Breast epithelium (tissue), 3 donors: ENCODE data around the gene ARHGEF10L.

Experiments
- POLR2AphosphoS5 ChIP-seq, 3 donors: sonication (generic); formaldehyde crosslinking; IDR thresholded peaks; one replicate each; pipeline ENCODE4 v1.6.1; 2017; ENCODE audit warnings: antibody characterized with exemption in 3 of 3
- TF ChIP-seq, protein P1 (sequence below), 3 donors: fragments of 450-650 bp; IDR thresholded peaks; one replicate each; pipeline ENCODE4 v1.5.1; 2016 to 2017; ENCODE audit warnings: antibody characterized with exemption in 3 of 3, mild to moderate bottlenecking in 3 of 3, moderate library complexity in 3 of 3

DNA sequence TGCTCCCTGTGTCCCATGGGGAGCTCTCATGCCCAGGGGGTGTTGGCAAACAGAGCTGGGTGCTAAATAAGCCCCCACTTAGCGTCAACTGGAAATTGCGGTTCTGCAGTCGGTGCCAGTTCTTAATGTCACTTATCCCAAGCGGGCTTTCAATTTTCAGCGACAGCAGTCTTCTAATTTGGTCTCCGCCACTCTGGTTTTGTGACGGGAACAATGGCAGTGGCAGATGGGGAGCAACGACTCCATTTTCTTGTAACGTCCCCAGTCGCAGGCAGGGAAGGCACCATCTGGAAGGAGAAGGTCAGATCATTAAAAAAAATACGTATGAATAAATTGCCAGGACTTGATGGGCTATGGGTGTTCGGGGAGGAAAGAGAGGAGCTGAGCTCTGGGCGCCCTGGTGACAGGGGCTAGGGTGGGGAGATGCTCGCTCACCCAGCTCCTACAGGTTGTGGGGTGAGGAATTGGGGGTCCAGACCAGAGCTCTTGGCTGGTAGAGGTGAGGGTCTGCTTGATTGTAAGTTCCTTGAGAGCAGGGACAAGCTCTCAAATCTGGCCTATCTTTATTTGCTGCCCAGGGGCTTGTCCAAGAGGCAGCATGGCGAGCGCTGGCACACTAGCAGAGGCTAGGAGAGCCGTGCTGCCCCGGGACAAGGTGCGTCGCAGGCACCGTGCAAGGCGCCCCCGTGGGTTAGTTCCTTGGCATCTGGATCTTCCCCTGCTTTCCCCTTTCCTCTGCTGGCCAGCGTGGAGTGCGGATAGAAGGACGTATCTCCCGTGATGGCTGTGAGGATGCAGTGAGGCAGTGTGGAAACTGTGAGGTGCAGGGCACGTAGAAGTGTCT lies 105.8 kb downstream of the ARHGEF10L start:
- TF ChIP-seq, protein P1, sequence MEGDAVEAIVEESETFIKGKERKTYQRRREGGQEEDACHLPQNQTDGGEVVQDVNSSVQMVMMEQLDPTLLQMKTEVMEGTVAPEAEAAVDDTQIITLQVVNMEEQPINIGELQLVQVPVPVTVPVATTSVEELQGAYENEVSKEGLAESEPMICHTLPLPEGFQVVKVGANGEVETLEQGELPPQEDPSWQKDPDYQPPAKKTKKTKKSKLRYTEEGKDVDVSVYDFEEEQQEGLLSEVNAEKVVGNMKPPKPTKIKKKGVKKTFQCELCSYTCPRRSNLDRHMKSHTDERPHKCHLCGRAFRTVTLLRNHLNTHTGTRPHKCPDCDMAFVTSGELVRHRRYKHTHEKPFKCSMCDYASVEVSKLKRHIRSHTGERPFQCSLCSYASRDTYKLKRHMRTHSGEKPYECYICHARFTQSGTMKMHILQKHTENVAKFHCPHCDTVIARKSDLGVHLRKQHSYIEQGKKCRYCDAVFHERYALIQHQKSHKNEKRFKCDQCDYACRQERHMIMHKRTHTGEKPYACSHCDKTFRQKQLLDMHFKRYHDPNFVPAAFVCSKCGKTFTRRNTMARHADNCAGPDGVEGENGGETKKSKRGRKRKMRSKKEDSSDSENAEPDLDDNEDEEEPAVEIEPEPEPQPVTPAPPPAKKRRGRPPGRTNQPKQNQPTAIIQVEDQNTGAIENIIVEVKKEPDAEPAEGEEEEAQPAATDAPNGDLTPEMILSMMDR (IDR thresholded peaks at IDR 0.05): no peak
- TF ChIP-seq POLR2AphosphoS5 (IDR thresholded peaks at IDR 0.05): no peak
